Measurements from ENCODE around the gene TAF6L.
A peak's percentile ranks its signal among the peaks of the same experiment; 100 is the strongest.
"Not testable (repeated sequence)": the region's sequence is repeated elsewhere in the genome, so short reads cannot be mapped to it uniquely, and the experiment has no call there.

The TAF6L gene

DNA sequence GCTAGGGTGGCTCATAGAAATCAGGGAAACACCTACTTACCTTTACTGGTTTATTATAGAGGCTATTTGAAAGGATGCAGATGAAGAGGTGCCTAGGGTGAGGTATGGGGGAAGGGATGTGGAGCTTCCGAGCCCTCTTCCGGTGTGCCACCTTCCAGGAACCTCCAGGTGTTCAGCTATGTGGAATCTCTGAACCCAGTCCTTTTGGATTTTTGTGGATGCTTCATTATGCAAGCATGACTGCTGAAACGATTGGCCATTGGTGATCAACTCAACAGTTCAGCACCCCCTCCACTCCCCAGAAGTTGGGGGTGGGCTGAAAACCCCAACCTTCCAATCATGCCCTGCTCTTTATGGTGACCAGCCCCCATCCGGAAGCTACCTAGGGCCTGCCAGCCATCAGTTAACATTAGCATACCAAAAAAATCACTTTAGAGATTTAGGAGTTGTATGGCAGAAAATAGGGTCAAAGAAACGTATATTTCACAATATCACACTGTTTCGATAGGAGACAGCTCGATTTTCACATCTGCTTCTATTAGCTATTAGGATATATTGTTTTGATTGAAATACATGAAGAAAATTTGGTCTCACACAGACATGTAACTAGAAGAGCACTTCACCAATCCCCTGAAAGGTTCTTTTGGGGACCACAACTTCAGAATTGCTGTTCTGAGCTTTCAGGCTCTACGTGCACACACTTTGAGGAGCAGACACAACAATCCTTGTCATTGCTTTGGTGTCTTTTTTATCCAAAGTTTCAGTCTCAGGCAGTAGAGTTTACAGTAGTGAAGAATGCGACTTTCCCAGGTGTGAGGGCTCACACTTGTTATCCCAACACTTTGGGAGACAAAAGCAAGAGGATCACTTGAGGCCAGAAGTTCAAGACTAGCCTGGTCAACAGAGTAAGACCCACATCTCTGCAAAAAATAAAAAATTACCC is 13.1 kb upstream of the TAF6L start:
- no peak overlapping the region for H3K4me3 ChIP-seq (ENCODE audit: control insufficient read depth, low read depth, low read length)
- DNase-seq (ENCODE audit: low read depth): no peak
- TF ChIP-seq, protein P1, sequence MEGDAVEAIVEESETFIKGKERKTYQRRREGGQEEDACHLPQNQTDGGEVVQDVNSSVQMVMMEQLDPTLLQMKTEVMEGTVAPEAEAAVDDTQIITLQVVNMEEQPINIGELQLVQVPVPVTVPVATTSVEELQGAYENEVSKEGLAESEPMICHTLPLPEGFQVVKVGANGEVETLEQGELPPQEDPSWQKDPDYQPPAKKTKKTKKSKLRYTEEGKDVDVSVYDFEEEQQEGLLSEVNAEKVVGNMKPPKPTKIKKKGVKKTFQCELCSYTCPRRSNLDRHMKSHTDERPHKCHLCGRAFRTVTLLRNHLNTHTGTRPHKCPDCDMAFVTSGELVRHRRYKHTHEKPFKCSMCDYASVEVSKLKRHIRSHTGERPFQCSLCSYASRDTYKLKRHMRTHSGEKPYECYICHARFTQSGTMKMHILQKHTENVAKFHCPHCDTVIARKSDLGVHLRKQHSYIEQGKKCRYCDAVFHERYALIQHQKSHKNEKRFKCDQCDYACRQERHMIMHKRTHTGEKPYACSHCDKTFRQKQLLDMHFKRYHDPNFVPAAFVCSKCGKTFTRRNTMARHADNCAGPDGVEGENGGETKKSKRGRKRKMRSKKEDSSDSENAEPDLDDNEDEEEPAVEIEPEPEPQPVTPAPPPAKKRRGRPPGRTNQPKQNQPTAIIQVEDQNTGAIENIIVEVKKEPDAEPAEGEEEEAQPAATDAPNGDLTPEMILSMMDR (IDR thresholded peaks at IDR 0.05; ENCODE audit: control insufficient read depth, insufficient read depth, low read depth, low read length, missing control alignments): no peak

DNA sequence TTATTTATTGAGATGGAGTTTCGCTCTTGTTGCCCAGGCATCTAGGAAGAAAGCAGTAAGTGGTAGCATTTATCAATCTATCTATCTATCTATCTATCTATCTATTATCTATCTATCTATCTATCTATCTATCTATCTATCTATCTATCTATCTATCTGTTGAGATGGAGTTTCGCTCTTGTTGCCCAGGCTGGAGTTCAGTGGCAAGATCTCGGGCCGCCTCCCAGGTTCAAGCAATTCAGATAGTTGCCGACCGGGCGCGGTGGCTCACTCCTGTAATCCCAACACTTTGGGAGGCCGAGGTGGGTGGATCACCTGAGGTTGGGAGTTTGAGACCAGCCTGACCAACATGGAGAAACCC is 10.3 kb upstream of the TAF6L start:
- not testable (repeated sequence) for DNase-seq (ENCODE audit: low read depth)
- H3K4me3 ChIP-seq (ENCODE audit: control insufficient read depth, low read depth, low read length): peak overlapping the region; percentile 95

DNA sequence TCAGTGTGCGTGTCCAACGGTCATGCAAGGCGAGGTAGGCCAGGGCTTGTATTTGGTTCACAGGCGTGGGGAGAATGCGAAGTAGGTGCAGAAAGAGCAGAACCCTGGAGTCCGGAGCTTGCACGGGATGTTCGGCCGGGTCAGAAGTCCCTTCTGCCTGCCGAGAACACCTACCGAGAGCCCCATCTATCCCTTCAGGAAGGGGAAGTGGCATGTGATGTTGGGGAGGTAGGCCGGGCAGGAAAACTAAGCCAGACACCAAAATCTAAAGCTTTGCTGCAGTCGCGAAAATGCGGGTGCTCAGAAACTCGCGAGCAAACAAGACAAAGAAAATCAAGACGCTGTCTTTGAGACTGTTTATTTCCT is 435 bp upstream of the TAF6L start:
- peak overlapping the region; percentile 40 for H3K4me3 ChIP-seq (ENCODE audit: control insufficient read depth, low read depth, low read length)
- TF ChIP-seq, protein P1 (IDR thresholded peaks at IDR 0.05; ENCODE audit: control insufficient read depth, insufficient read depth, low read depth, low read length, missing control alignments): no peak
- DNase-seq (ENCODE audit: low read depth): no peak

DNA sequence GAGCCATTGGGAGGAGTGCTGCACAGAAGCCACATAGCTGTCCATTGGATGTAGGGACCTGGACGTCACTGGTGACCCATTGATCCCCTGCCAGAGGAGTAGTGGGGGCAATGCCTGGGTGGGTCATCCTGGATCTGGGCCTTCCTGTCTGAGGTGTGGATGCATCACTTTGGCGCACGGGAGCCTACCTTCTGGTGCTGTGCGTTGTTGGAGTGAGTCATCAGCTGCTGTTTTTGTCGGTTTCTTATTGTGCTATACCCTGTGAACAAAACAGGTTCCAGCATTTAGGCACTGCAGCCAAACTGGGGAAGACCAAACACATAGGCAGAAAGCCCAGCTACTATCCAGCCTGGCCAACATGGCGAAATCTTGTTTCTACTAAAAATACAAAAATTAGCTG is 3.2 kb downstream of the TAF6L start:
- TF ChIP-seq, protein P1 (IDR thresholded peaks at IDR 0.05; ENCODE audit: control insufficient read depth, insufficient read depth, low read depth, low read length, missing control alignments): no peak
- DNase-seq (ENCODE audit: low read depth): no peak
- no peak overlapping the region for H3K4me3 ChIP-seq (ENCODE audit: control insufficient read depth, low read depth, low read length)

DNA sequence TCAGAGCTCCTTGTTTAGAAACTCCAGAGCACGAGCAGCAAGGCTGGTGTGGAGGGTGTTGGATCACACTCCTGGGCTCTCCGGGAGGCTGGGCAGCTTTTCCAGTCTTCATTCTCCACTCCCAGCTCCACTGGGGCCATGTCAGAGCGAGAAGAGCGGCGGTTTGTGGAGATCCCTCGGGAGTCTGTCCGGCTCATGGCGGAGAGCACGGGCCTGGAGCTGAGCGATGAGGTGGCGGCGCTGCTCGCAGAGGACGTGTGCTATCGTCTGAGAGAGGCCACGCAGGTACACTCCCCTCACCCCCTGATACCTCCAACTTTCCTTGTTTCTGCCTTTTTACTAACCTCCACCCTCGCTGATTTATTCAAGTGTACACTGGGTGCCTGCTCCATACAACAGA is 4.5 kb downstream of the TAF6L start:
- no peak overlapping the region for H3K4me3 ChIP-seq (ENCODE audit: control insufficient read depth, low read depth, low read length)
- TF ChIP-seq, protein P1 (IDR thresholded peaks at IDR 0.05; ENCODE audit: control insufficient read depth, insufficient read depth, low read depth, low read length, missing control alignments): no peak
- DNase-seq (ENCODE audit: low read depth): no peak

DNA sequence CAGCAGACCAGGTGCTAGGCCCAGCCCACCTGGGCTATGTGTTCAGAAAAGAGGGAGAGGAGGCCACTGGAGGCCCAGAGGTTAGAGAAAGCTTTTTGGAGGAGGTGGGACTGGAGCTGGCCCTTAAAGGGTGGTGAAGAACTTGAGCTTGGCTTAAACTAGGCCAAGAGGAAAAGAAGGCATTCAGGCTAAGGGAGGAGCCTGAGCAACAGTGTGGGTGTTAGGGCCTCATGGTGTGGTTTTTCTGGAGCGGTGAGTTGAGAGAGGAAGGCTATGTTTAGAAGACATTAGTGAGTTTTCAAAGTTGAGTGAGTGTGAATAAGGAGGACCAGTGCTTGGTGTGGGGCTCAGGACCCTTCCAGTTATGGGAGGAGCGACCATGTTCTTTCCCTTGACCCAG is 6.2 kb downstream of the TAF6L start:
- no peak overlapping the region for H3K4me3 ChIP-seq (ENCODE audit: control insufficient read depth, low read depth, low read length)
- TF ChIP-seq, protein P1 (IDR thresholded peaks at IDR 0.05; ENCODE audit: control insufficient read depth, insufficient read depth, low read depth, low read length, missing control alignments): no peak
- no peak for DNase-seq (ENCODE audit: low read depth)

DNA sequence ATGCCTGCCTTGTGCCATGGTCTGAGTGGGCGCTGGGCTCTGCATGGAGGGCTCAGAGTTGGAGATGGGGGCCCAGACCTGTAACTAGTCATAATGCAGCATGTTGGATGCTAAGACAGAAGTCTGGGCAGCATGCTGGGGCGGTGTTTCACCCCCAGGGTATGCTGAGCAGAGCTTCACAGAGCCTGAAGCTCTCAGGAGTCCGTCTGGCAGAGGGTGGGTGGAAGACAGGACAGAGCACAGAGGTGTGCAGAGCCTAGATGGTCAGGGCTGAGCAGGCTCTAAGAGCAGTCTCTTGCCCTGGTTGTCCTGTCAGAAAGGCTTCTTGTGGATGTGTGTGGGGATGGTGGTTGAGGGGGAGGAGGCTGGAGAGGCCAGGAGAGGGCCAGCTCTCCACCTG is 7.2 kb downstream of the TAF6L start:
- DNase-seq (ENCODE audit: low read depth): no peak
- TF ChIP-seq, protein P1 (IDR thresholded peaks at IDR 0.05; ENCODE audit: control insufficient read depth, insufficient read depth, low read depth, low read length, missing control alignments): no peak
- H3K4me3 ChIP-seq (ENCODE audit: control insufficient read depth, low read depth, low read length): no peak overlapping the region

Measured in AG09309 (cell line).